Frontal cortex (tissue), 4 donors: ENCODE measurements around the gene PSTPIP1. TPM values are rescaled to one million over a fixed set of nuclear protein-coding genes. Genes with fewer than 3 reads are reported as not detected.

Source experiments
- DNase-seq, 2 donors: peaks; one replicate each; pipeline ENCODE4 v3.0.0; 2012; ENCODE audit warnings: low spot score in 2 of 2
- FAIRE-seq: peaks from 2 replicates; lab custom pipeline; 2012; peaks lifted over from hg19 to GRCh38; lab: Jason Lieb, UNC
- total RNA-seq: library from RNA; depleted of rRNA; stranded (reverse); fragments of >200 nt; gene quantifications from one replicate; pipeline ENCODE4 v1.2.3, GENCODE V29; 2014
- donor health status: control.
- donor health status: control.
- donor health status: control.

PSTPIP1 gene
- total RNA-seq, 1 donor from 2014 or later = 0.41 TPM

- DNase-seq (no peak), FAIRE-seq (no peak)
Measured at GRCh38 chr15:77027697-77028450, 32.9 kb downstream of the PSTPIP1 start.

GRCh38 chr15:77028451-77029165, 33.7 kb downstream of the PSTPIP1 start:
- FAIRE-seq = no peak
- no peak for DNase-seq

GRCh38 chr15:77029166-77030047, 34.5 kb downstream of the PSTPIP1 start:
- FAIRE-seq = no peak

GRCh38 chr15:77030048-77030927, 35.4 kb downstream of the PSTPIP1 start:
- DNase-seq (no peak), FAIRE-seq (no peak)

More at GRCh38 chr15:77029166-77030047, 34.5 kb downstream of the PSTPIP1 start:
- no peak for DNase-seq

GRCh38 chr15:77030928-77031375, 36.0 kb downstream of the PSTPIP1 start:
- FAIRE-seq (no peak), DNase-seq (no peak)

GRCh38 chr15:77031376-77032050, 36.6 kb downstream of the PSTPIP1 start:
- DNase-seq (no peak), FAIRE-seq (no peak)

- no peak for DNase-seq
Measured at GRCh38 chr15:77032052-77032646, 37.2 kb downstream of the PSTPIP1 start.

GRCh38 chr15:77032647-77033416, 37.9 kb downstream of the PSTPIP1 start:
- DNase-seq = no peak
- FAIRE-seq = no peak

More at GRCh38 chr15:77032052-77032646, 37.2 kb downstream of the PSTPIP1 start:
- no peak for FAIRE-seq

GRCh38 chr15:77033417-77033728, 38.4 kb downstream of the PSTPIP1 start:
- FAIRE-seq = no peak

GRCh38 chr15:77033729-77034671, 39.1 kb downstream of the PSTPIP1 start:
- FAIRE-seq (no peak), DNase-seq (no peak)

More at GRCh38 chr15:77033417-77033728, 38.4 kb downstream of the PSTPIP1 start:
- no peak for DNase-seq

- peak in 1 of 2 donors; percentile 52 for DNase-seq
- FAIRE-seq = no peak
Measured at GRCh38 chr15:77034695-77035489, 40.0 kb downstream of the PSTPIP1 start.

- DNase-seq (no peak), FAIRE-seq (no peak)
Measured at GRCh38 chr15:77035584-77035983, 40.7 kb downstream of the PSTPIP1 start.

GRCh38 chr15:77035999-77036471, 41.1 kb downstream of the PSTPIP1 start:
- FAIRE-seq = no peak

GRCh38 chr15:77036537-77037387, 41.8 kb downstream of the PSTPIP1 start:
- no peak for DNase-seq
- no peak for FAIRE-seq

More at GRCh38 chr15:77035999-77036471, 41.1 kb downstream of the PSTPIP1 start:
- peak in 1 of 2 donors; percentile 10 for DNase-seq
